Nephron (organoid): ENCODE data around the gene ELP2.

Experiments
- H3K27ac Mint-ChIP-seq, 3 experiments: 2 replicates each; pipeline ENCODE4 v1.8.0; 2020; ENCODE audit warnings: mixed read lengths in 3 of 3, mild to moderate bottlenecking in 2 of 3, moderate library complexity in 1 of 3
- H3K27me3 Mint-ChIP-seq: 2 replicates; pipeline ENCODE4 v1.8.0; 2021; ENCODE audit warnings: low read depth, mild to moderate bottlenecking, moderate library complexity, mixed read lengths
- H3K36me3 Mint-ChIP-seq: 2 replicates; pipeline ENCODE4 v1.8.0; 2020; ENCODE audit warnings: low read depth, mixed read lengths
- H3K4me1 Mint-ChIP-seq: 2 replicates; pipeline ENCODE4 v1.8.0; 2020; ENCODE audit warnings: mixed read lengths
- H3K4me3 Mint-ChIP-seq, 3 experiments: 2 replicates each; pipeline ENCODE4 v1.8.0; 2020; ENCODE audit warnings: mild to moderate bottlenecking in 3 of 3, mixed read lengths in 3 of 3, moderate library complexity in 2 of 3
- H3K9me3 Mint-ChIP-seq: 2 replicates; pipeline ENCODE4 v1.8.0; 2020; ENCODE audit warnings: mixed read lengths
- TF ChIP-seq, protein P1 (sequence below), 3 experiments: fragments of 200-600 bp; sonication (generic); IDR thresholded peaks; one replicate each; pipeline ENCODE4 v1.5.0; 2021; ENCODE audit warnings: antibody characterized with exemption in 3 of 3; ENCODE audit not compliant: unreplicated experiment in 3 of 3

The ELP2 gene

DNA sequence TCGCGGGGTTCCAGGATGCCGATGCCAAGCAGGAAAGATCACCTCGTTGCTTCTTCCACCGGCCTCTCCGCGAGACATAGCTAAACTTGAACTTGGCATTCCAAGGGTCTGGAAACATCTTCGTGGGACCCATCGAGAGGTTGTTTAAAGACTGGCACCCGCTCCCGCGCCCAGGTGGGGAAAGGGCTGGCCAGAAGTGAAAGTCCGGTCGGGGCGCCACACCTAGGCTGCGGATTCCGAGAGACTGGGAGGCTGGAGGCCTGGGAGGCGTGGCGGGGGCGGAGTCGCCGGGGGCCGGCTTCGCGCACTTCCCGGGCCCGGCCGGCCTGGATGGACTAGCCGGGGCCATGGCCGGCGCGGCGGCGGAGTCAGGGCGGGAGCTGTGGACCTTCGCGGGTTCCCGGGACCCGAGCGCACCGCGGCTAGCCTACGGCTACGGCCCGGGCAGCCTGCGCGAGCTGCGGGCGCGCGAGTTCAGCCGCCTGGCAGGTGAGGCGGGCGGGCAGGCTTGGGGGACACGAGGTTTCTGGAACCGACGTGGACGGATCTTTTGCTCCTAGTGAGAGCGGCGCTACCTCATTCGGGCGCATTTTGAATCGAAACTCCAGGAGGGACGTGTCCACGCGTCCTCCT is 57.6 kb downstream of the ELP2 start, which contains the start of gene MOCOS:
MOCOS (plus strand) TSS at position 305 of the 633 bp plus-strand sequence; CDS start at position 348, 43 bp downstream.
- H3K4me1 Mint-ChIP-seq = peaks cover 17% of the 10 kb centered on the region
- no peak within 1 kb of the TSS for H3K27ac Mint-ChIP-seq
- H3K27me3 Mint-ChIP-seq = peaks cover 57% of the 10 kb centered on the region
- H3K9me3 Mint-ChIP-seq = no peaks in the 10 kb centered on the region
- TF ChIP-seq, protein P1, sequence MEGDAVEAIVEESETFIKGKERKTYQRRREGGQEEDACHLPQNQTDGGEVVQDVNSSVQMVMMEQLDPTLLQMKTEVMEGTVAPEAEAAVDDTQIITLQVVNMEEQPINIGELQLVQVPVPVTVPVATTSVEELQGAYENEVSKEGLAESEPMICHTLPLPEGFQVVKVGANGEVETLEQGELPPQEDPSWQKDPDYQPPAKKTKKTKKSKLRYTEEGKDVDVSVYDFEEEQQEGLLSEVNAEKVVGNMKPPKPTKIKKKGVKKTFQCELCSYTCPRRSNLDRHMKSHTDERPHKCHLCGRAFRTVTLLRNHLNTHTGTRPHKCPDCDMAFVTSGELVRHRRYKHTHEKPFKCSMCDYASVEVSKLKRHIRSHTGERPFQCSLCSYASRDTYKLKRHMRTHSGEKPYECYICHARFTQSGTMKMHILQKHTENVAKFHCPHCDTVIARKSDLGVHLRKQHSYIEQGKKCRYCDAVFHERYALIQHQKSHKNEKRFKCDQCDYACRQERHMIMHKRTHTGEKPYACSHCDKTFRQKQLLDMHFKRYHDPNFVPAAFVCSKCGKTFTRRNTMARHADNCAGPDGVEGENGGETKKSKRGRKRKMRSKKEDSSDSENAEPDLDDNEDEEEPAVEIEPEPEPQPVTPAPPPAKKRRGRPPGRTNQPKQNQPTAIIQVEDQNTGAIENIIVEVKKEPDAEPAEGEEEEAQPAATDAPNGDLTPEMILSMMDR (IDR thresholded peaks at IDR 0.05; ENCODE audit: unreplicated experiment in 3 of 3) = no peak
- H3K4me3 Mint-ChIP-seq = peak within 1 kb of the TSS; percentile 87 to 89 (median 88)
- H3K36me3 Mint-ChIP-seq = no peaks in the 10 kb centered on the region

DNA sequence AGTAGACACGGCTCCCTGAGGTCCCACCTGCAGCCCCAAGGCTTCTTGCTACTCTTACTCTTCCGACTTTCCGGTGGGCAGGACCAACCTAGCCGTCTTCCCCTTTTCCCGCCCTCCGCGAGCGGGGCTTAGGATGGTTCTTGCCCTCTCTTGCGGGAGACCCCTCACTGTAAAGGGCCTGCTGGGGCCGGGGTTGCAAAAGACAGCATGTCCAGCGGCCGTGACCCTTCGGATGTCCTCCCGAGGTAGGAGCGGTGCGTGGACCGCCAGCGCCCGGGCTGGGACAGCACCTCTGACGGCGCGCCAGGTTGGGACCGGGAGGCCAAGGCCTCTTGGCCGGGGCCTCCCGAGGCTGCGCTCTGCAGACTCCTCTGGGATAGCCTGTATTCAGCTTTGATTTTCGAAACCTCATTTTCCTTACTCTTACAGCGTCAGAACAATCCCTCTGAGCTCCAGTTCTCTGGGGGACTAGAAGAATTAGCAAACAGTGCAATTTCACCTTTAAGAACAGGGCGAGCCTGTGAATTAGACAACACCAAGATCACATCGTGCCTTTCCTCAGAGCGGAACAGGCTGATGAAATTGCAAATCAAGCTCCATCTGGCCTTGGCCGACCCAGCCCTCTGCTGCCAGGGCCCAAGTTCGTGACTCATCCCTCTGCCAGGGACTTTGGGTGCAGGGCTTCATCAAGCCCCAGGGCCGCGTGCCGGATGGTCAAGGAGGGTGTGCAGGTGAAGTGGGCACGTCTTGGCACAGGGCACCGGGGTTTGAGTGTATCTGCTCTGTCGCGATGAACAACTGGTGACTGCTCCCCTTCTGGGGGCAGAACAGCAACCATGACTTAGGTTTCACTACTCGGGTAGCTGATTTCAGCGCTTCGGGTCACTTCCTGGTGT is 58.4 kb downstream of the ELP2 start:
- no peaks in the 10 kb centered on the region for H3K36me3 Mint-ChIP-seq
- peaks cover 54% of the 10 kb centered on the region for H3K27me3 Mint-ChIP-seq
- H3K4me1 Mint-ChIP-seq = peaks cover 17% of the 10 kb centered on the region
- H3K27ac Mint-ChIP-seq = no peak overlapping the region
- peak overlapping the region; percentile 86 to 88 (median 88) for H3K4me3 Mint-ChIP-seq
- H3K9me3 Mint-ChIP-seq = no peaks in the 10 kb centered on the region
- TF ChIP-seq, protein P1 (IDR thresholded peaks at IDR 0.05; ENCODE audit: unreplicated experiment in 3 of 3) = no peak

DNA sequence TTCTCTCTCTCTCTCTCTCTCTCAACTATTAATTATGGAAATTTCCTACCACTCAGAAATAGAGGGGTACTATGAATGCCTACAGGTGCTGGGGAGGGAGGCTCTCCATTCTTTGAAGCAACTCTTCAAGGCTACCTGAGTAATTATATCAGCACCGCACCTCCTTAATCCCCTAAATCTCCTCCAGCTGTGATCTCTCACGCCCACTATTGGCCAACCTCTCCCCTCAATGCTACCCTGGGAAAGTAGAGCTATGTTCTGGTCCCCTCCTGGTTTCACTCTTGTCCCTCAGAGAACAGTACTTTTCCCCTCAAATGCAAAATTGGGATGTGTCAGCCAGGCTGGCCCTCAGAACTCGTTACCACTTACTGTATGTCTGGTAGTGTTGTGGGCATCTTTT is 59.2 kb downstream of the ELP2 start:
- Mint-ChIP-seq H3K4me1 (peaks cover 17% of the 10 kb centered on the region), H3K27me3 (peaks cover 52% of the 10 kb centered on the region), H3K9me3 (no peaks in the 10 kb centered on the region), H3K27ac (no peak overlapping the region), H3K4me3 (peak overlapping the region; percentile 86 to 88 (median 88)), H3K36me3 (no peaks in the 10 kb centered on the region)
- TF ChIP-seq, protein P1 (IDR thresholded peaks at IDR 0.05; ENCODE audit: unreplicated experiment in 3 of 3) = no peak

DNA sequence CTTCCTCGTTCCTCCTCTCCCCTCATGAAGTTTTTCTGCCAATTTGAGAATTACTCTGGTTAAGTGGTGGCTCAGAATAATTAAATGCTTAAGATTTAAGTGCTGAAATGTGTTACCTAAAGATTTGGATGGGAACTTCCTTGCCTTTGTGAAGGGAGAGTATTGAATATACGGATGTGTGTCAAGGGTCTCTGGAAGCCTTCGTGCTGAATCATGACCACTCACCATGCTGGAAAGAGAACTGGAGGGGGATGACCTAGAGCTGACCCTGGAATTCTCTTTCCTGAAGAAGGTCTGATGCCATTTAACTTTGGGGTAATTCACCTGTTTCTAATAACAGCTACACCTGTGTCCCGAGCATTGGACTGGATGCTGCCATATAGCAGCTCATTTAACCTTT is 59.8 kb downstream of the ELP2 start:
- peaks cover 52% of the 10 kb centered on the region for H3K27me3 Mint-ChIP-seq
- no peaks in the 10 kb centered on the region for H3K36me3 Mint-ChIP-seq
- TF ChIP-seq, protein P1 (IDR thresholded peaks at IDR 0.05; ENCODE audit: unreplicated experiment in 3 of 3) = no peak
- peak overlapping the region; percentile 86 to 88 (median 88) for H3K4me3 Mint-ChIP-seq
- H3K4me1 Mint-ChIP-seq = peaks cover 17% of the 10 kb centered on the region
- no peak overlapping the region for H3K27ac Mint-ChIP-seq
- no peaks in the 10 kb centered on the region for H3K9me3 Mint-ChIP-seq

DNA sequence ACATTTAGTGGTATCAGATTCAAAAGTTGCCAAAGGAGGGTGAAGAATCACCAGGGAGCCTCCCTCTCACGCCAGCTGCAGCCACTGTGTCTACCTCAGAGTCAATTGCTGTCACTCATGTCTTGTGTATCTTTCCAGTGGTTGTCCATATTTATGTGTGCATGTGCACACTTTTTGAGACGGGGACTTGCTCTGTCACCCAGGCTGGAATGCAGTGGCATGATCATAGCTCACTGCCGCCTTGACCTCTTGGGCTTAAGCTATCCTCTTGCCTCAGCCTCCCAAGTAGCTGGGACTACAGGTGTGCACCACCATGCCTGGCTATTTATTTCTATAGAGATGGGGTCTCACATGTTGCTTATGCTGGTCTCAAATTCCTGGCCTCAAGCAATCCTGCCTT is 61.6 kb downstream of the ELP2 start:
- peaks cover 23% of the 10 kb centered on the region for H3K4me1 Mint-ChIP-seq
- peaks cover 34% of the 10 kb centered on the region for H3K27me3 Mint-ChIP-seq
- no peak overlapping the region for H3K27ac Mint-ChIP-seq
- TF ChIP-seq, protein P1 (IDR thresholded peaks at IDR 0.05; ENCODE audit: unreplicated experiment in 3 of 3) = no peak
- H3K9me3 Mint-ChIP-seq = no peaks in the 10 kb centered on the region
- H3K4me3 Mint-ChIP-seq = no peak overlapping the region
- H3K36me3 Mint-ChIP-seq = no peaks in the 10 kb centered on the region
